ENCODE results near the gene SERPIND1. TPM values are rescaled to one million over a fixed set of nuclear protein-coding genes. Genes with fewer than 3 reads are reported as not detected.

SERPIND1 gene
- total RNA-seq, 2 donors from 2014 or later: not detected

DNA sequence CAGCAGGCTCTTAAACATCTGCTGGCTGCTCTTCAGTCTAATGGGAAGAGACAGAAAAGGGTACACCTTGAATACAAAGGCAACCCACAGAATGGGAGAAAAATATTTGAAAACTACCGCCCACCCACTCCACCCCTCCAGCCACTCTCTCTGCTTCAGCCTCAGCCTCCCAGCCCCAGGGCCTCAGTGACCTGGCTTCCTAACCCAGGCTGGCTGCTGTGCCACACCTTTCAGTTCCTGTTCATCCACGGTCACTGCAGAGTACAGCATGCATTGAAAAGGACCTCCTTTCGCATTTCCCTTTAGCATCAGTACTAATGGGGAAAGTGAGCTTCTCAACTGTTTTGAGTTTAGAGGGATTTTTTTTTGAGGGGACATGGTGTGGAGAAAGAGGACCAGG lies 28.8 kb upstream of the SERPIND1 start:
- H3K9me3 ChIP-seq: no peaks in the 10 kb centered on the region
- DNase-seq (ENCODE audit: low spot score): no peak
- no peak overlapping the region for H3K4me3 ChIP-seq
- TF ChIP-seq POLR2AphosphoS5 (IDR thresholded peaks at IDR 0.05): no peak
- TF ChIP-seq, protein P1, sequence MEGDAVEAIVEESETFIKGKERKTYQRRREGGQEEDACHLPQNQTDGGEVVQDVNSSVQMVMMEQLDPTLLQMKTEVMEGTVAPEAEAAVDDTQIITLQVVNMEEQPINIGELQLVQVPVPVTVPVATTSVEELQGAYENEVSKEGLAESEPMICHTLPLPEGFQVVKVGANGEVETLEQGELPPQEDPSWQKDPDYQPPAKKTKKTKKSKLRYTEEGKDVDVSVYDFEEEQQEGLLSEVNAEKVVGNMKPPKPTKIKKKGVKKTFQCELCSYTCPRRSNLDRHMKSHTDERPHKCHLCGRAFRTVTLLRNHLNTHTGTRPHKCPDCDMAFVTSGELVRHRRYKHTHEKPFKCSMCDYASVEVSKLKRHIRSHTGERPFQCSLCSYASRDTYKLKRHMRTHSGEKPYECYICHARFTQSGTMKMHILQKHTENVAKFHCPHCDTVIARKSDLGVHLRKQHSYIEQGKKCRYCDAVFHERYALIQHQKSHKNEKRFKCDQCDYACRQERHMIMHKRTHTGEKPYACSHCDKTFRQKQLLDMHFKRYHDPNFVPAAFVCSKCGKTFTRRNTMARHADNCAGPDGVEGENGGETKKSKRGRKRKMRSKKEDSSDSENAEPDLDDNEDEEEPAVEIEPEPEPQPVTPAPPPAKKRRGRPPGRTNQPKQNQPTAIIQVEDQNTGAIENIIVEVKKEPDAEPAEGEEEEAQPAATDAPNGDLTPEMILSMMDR (IDR thresholded peaks at IDR 0.05): no peak
- no peak for TF ChIP-seq POLR2A (IDR thresholded peaks at IDR 0.05)
- intact Hi-C loops (cut with DNase I): no loop called here
- 67% methylated on average over 3 of the region's 3 CpGs for WGBS
- H3K36me3 ChIP-seq: no peaks in the 10 kb centered on the region
- no peaks in the 10 kb centered on the region for H3K27me3 ChIP-seq (replicated peaks; ENCODE audit: insufficient read depth)
- H3K27ac ChIP-seq: no peak overlapping the region
- H3K4me1 ChIP-seq (replicated peaks): peaks cover 8% of the 10 kb centered on the region

DNA sequence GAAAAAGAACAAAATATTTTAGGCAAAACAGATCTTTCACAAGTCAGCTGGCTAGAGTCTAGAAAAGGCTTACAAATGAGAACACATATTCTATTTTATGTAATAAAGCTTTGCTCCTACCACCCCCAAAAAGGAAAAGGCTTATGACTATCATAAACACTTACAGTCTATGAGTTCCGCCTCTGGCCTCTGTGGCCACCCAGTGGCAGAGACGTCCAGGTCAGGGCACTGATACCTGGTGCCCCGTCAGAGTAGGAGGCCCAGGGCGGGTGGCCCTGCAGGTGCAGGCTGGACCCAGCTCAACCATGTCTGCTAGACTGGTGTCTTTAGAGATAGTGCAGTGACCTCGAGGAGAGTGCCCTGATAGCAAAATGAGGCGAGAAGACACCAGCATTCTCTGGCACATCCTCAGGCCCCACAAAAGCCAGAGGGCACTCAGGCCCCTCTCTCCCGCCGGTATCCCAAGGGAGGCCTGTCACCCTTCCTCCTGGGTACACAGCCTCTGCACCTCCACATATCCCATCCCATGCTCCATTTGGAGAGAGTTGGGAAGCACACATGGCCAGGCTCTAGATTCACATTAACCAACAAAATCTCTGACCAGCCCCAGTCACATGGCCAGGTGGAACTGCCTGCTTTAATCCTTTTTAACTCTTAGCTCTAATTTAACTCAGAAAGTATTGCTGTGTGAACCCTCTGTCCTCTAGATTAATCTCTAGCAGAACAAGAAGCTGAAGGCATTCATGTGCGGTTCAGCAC lies 27.3 kb upstream of the SERPIND1 start:
- Histone ChIP-seq H3K36me3 (no peaks in the 10 kb centered on the region), H3K4me1 (replicated peaks) (peaks cover 17% of the 10 kb centered on the region), H3K4me3 (no peak overlapping the region), H3K27me3 (replicated peaks; ENCODE audit: insufficient read depth) (no peaks in the 10 kb centered on the region), H3K9me3 (no peaks in the 10 kb centered on the region), H3K27ac (no peak overlapping the region)
- DNase-seq (ENCODE audit: low spot score): no peak
- 89% methylated on average over 9 of the region's 9 CpGs for WGBS
- intact Hi-C loops (cut with DNase I): no loop called here
- TF ChIP-seq, protein P1 (IDR thresholded peaks at IDR 0.05): no peak
- no peak for TF ChIP-seq POLR2A (IDR thresholded peaks at IDR 0.05)

DNA sequence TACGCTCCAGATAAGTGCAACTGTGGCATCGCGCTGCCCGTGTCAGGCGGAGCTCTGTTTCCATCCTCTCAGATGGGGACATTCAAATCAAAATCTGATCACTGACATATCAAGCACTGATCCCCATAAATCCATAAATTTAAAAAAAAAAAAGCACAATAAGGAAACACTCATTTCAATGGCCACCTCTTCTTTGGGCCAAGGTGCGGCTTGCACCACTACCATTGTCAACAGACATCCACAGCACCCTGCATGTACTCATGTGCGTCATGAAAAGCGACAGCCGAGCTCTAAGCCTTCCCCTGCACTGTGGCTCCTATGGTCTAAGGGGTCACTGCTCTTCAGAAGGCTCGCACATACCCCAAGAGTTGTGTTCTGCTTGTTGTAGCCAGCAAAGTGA lies 26.7 kb upstream of the SERPIND1 start:
- Histone ChIP-seq H3K27me3 (replicated peaks; ENCODE audit: insufficient read depth) (no peaks in the 10 kb centered on the region), H3K27ac (no peak overlapping the region), H3K9me3 (no peaks in the 10 kb centered on the region), H3K36me3 (no peaks in the 10 kb centered on the region), H3K4me3 (no peak overlapping the region), H3K4me1 (replicated peaks) (peaks cover 23% of the 10 kb centered on the region)
- 98% methylated on average over 10 of the region's 10 CpGs for WGBS
- intact Hi-C loops (cut with DNase I): no loop called here
- DNase-seq (ENCODE audit: low spot score): no peak
- TF ChIP-seq POLR2A (IDR thresholded peaks at IDR 0.05) (no peak), POLR2AphosphoS5 (IDR thresholded peaks at IDR 0.05) (no peak)
- TF ChIP-seq, protein P1 (IDR thresholded peaks at IDR 0.05): no peak

DNA sequence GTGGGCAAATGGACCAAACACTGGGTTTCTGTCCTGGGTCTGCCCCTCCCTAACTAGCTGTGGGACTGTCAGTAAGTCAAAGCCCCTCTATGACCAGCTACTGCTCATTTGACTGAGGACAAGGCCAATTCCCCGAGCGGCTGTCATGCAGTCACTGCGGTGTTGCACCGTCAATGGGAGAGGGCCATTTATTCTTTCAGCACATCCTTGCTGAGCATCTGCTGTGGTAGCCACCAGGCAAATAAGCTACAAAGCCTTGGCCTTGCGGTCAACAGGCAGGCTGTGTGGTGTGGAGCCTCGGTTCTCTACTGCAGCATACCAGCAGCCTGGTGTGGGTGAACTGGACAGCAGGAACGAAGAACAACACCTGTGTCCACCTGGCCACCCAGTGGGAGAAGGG lies 25.8 kb upstream of the SERPIND1 start:
- Histone ChIP-seq H3K27ac (peak overlapping the region in 1 of 2 donors; percentile 60), H3K9me3 (no peaks in the 10 kb centered on the region), H3K36me3 (no peaks in the 10 kb centered on the region), H3K4me1 (replicated peaks) (peaks cover 23% of the 10 kb centered on the region), H3K27me3 (replicated peaks; ENCODE audit: insufficient read depth) (no peaks in the 10 kb centered on the region), H3K4me3 (no peak overlapping the region)
- TF ChIP-seq POLR2AphosphoS5 (IDR thresholded peaks at IDR 0.05): no peak
- TF ChIP-seq, protein P1 (IDR thresholded peaks at IDR 0.05): no peak
- no peak for TF ChIP-seq POLR2A (IDR thresholded peaks at IDR 0.05)
- DNase-seq (ENCODE audit: low spot score): no peak
- intact Hi-C loops (cut with DNase I): no loop called here
- 79% methylated on average over 6 of the region's 7 CpGs for WGBS

Data from prostate gland (tissue), 2 donors.